Peyer's patch (tissue), 4 donors: Measurements from ENCODE around the gene PGRMC2. TPM values are rescaled to one million over a fixed set of nuclear protein-coding genes. Genes with fewer than 3 reads are reported as not detected.
"Not testable (repeated sequence)": the region's sequence is repeated elsewhere in the genome, so short reads cannot be mapped to it uniquely, and the experiment has no call there.

Experiments used
- DNase-seq, 3 donors: peaks; one replicate each; pipeline ENCODE4 v3.0.0-alpha.2; 2017 to 2019
- H3K27ac ChIP-seq, 4 donors: fragments of 200-600 bp; sonication (generic); one replicate each; pipeline ENCODE4 v1.5.1; 2016 to 2019
- H3K27me3 ChIP-seq, 2 donors: fragments of 200-600 bp; sonication (generic); one replicate each; pipeline ENCODE4 v1.5.1; 2019
- H3K36me3 ChIP-seq, 3 donors: fragments of 200-600 bp; sonication (generic); one replicate each; pipeline ENCODE4 v1.5.1; 2016 to 2019
- H3K4me1 ChIP-seq, 4 donors: fragments of 200-600 bp; sonication (generic); one replicate each; pipeline ENCODE4 v1.5.1; 2016 to 2019
- H3K4me3 ChIP-seq, 4 donors: fragments of 200-600 bp; sonication (generic); 1 replicate in 3 of 4; 2 replicates in 1 of 4; pipeline ENCODE4 v1.5.1; 2016 to 2019; ENCODE audit warnings: mild to moderate bottlenecking in 1 of 4
- H3K9me3 ChIP-seq, 4 donors: fragments of 200-600 bp; sonication (generic); one replicate each; pipeline ENCODE4 v1.5.1; 2016 to 2019; ENCODE audit warnings: mild to moderate bottlenecking in 1 of 4
- CTCF ChIP-seq, 6 experiments: fragments of 450-650 bp in 4 of 6; fragments of 200-600 bp in 2 of 6; sonication (generic) in 1 of 6; IDR thresholded peaks; one replicate each; pipeline ENCODE4 v1.5.1; 2017 to 2019; ENCODE audit warnings: antibody characterized with exemption in 6 of 6, mild to moderate bottlenecking in 3 of 6, moderate library complexity in 1 of 6
- POLR2A ChIP-seq, 2 donors: fragments of 450-650 bp; IDR thresholded peaks; one replicate each; pipeline ENCODE4 v1.5.1; 2017; ENCODE audit warnings: antibody characterized with exemption in 2 of 2, mild to moderate bottlenecking in 2 of 2, moderate library complexity in 2 of 2
- total RNA-seq, 4 donors: library from RNA; depleted of rRNA; stranded (reverse); fragments of >200 nt; gene quantifications; one replicate each; pipeline ENCODE4 v1.1.0, GENCODE V29; 2016

Gene PGRMC2
- total RNA-seq, 4 donors from 2014 or later = 19.8 to 113 (median 55.3) TPM

GRCh38 chr4:128249787-128250668 is 37.6 kb downstream of the PGRMC2 start:
- no peak for TF ChIP-seq POLR2A (IDR thresholded peaks at IDR 0.05)
- no peak for TF ChIP-seq CTCF (IDR thresholded peaks at IDR 0.05)
- Histone ChIP-seq H3K4me3 (no peak overlapping the region), H3K36me3 (no peaks in the 10 kb centered on the region), H3K27ac (no peak overlapping the region), H3K4me1 (no peaks in the 10 kb centered on the region), H3K9me3 (no peaks in the 10 kb centered on the region), H3K27me3 (no peaks in the 10 kb centered on the region)
- no peak for DNase-seq

GRCh38 chr4:128247906-128248305 is 39.7 kb downstream of the PGRMC2 start:
- H3K4me3 ChIP-seq = no peak overlapping the region
- H3K27me3 ChIP-seq = no peaks in the 10 kb centered on the region
- no peak for DNase-seq
- H3K27ac ChIP-seq = no peak overlapping the region
- no peaks in the 10 kb centered on the region for H3K36me3 ChIP-seq
- H3K4me1 ChIP-seq = no peaks in the 10 kb centered on the region
- TF ChIP-seq POLR2A (IDR thresholded peaks at IDR 0.05) (no peak), CTCF (IDR thresholded peaks at IDR 0.05) (no peak)
- no peaks in the 10 kb centered on the region for H3K9me3 ChIP-seq

- H3K4me1 ChIP-seq, H3K9me3 ChIP-seq, DNase-seq, H3K27ac ChIP-seq, H3K36me3 ChIP-seq, H3K27me3 ChIP-seq, H3K4me3 ChIP-seq: not testable (repeated sequence)
Observed at GRCh38 chr4:128245391-128245790, 42.2 kb downstream of the PGRMC2 start.

GRCh38 chr4:128244379-128244778 is 43.2 kb downstream of the PGRMC2 start:
- no peak for TF ChIP-seq POLR2A (IDR thresholded peaks at IDR 0.05)
- no peak for TF ChIP-seq CTCF (IDR thresholded peaks at IDR 0.05)
- Histone ChIP-seq H3K27me3 (no peaks in the 10 kb centered on the region), H3K4me3 (no peak overlapping the region), H3K27ac (no peak overlapping the region), H3K4me1 (no peaks in the 10 kb centered on the region), H3K9me3 (no peaks in the 10 kb centered on the region), H3K36me3 (no peaks in the 10 kb centered on the region)
- DNase-seq = no peak

GRCh38 chr4:128242601-128243000 is 45.0 kb downstream of the PGRMC2 start:
- no peak overlapping the region for H3K27ac ChIP-seq
- no peaks in the 10 kb centered on the region for H3K36me3 ChIP-seq
- no peak overlapping the region for H3K4me3 ChIP-seq
- H3K27me3 ChIP-seq = no peaks in the 10 kb centered on the region
- H3K4me1 ChIP-seq = no peaks in the 10 kb centered on the region
- H3K9me3 ChIP-seq = no peaks in the 10 kb centered on the region
- TF ChIP-seq CTCF (IDR thresholded peaks at IDR 0.05) (no peak), POLR2A (IDR thresholded peaks at IDR 0.05) (no peak)
- DNase-seq = no peak

- no peak overlapping the region for H3K4me3 ChIP-seq
- no peak for TF ChIP-seq CTCF (IDR thresholded peaks at IDR 0.05)
- no peak for TF ChIP-seq POLR2A (IDR thresholded peaks at IDR 0.05)
- H3K36me3 ChIP-seq = no peaks in the 10 kb centered on the region
- H3K27ac ChIP-seq = no peak overlapping the region
- H3K27me3 ChIP-seq = no peaks in the 10 kb centered on the region
- no peaks in the 10 kb centered on the region for H3K9me3 ChIP-seq
- H3K4me1 ChIP-seq = no peaks in the 10 kb centered on the region
- no peak for DNase-seq
Observed at GRCh38 chr4:128241981-128242380, 45.6 kb downstream of the PGRMC2 start.
